Measurements from ENCODE around the gene SDS.

The SDS gene

GRCh38 chr12:113384778-113385177 is 18.9 kb downstream of the SDS start (continued):
- TF ChIP-seq ZFP3 (CRISPR knock-in tag; IDR thresholded peaks at IDR 0.05) (no peak), GLIS3 (CRISPR knock-in tag; IDR thresholded peaks at IDR 0.05) (no peak), ESRRG (CRISPR knock-in tag; IDR thresholded peaks at IDR 0.05) (no peak), ZC3H10 (CRISPR knock-in tag; IDR thresholded peaks at IDR 0.05) (no peak)

GRCh38 chr12:113382206-113382605 is 21.5 kb downstream of the SDS start:
- TF ChIP-seq BACH2 (CRISPR knock-in tag; IDR thresholded peaks at IDR 0.05; ENCODE audit: borderline replicate concordance) = no peak
- TF ChIP-seq ZFP30 (CRISPR knock-in tag; IDR thresholded peaks at IDR 0.05) = no peak
- no peak for TF ChIP-seq TCF4 (CRISPR knock-in tag; IDR thresholded peaks at IDR 0.05; ENCODE audit: borderline replicate concordance)
- no peak for TF ChIP-seq GLIS3 (CRISPR knock-in tag; IDR thresholded peaks at IDR 0.05)
- no peak for TF ChIP-seq ARNTL (CRISPR knock-in tag; IDR thresholded peaks at IDR 0.05; ENCODE audit: borderline replicate concordance, low read depth)
- TF ChIP-seq RARB (CRISPR knock-in tag; IDR thresholded peaks at IDR 0.05) = no peak
- no peak for TF ChIP-seq ZNF8 (CRISPR knock-in tag; IDR thresholded peaks at IDR 0.05)
- TF ChIP-seq ZC3H10 (CRISPR knock-in tag; IDR thresholded peaks at IDR 0.05) = no peak
- TF ChIP-seq SNAI2 (CRISPR knock-in tag; IDR thresholded peaks at IDR 0.05) = no peak
- no peak for TF ChIP-seq CREB5 (CRISPR knock-in tag; IDR thresholded peaks at IDR 0.05; ENCODE audit: low read depth)
- TF ChIP-seq TOX (CRISPR knock-in tag; IDR thresholded peaks at IDR 0.05; ENCODE audit: borderline replicate concordance) = no peak
- TF ChIP-seq CSDC2 (CRISPR knock-in tag; IDR thresholded peaks at IDR 0.05) = no peak
- no peak for ATAC-seq

DNA sequence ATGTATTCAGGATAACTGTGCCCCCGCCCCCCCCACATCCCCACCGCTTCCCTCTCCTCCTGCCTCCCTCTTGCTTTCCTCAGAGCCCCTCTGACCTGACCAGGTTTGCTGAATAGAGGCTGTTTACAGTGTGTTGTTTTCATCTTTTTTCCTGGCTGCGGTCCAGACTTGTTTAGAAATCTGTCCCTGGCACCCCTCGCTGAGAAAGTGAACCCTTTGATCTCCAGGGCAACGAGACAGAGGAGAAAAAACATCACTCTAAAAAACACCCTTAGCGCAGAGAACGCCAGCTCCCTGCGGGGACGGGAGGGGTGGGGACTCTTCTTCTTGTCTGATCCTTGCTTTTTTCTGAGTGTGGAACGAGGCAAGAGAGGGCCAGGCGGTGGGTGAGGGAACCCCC is 22.5 kb downstream of the SDS start:
- TF ChIP-seq ESRRG (CRISPR knock-in tag; IDR thresholded peaks at IDR 0.05) = no peak
- TF ChIP-seq, protein P1, sequence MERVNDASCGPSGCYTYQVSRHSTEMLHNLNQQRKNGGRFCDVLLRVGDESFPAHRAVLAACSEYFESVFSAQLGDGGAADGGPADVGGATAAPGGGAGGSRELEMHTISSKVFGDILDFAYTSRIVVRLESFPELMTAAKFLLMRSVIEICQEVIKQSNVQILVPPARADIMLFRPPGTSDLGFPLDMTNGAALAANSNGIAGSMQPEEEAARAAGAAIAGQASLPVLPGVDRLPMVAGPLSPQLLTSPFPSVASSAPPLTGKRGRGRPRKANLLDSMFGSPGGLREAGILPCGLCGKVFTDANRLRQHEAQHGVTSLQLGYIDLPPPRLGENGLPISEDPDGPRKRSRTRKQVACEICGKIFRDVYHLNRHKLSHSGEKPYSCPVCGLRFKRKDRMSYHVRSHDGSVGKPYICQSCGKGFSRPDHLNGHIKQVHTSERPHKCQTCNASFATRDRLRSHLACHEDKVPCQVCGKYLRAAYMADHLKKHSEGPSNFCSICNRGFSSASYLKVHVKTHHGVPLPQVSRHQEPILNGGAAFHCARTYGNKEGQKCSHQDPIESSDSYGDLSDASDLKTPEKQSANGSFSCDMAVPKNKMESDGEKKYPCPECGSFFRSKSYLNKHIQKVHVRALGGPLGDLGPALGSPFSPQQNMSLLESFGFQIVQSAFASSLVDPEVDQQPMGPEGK (CRISPR knock-in tag; IDR thresholded peaks at IDR 0.05; ENCODE audit: borderline replicate concordance) = no peak
- TF ChIP-seq ZNF8 (CRISPR knock-in tag; IDR thresholded peaks at IDR 0.05) = no peak
- TF ChIP-seq ISL1 (CRISPR knock-in tag; IDR thresholded peaks at IDR 0.05) = no peak
- no peak for TF ChIP-seq RARB (CRISPR knock-in tag; IDR thresholded peaks at IDR 0.05)
- TF ChIP-seq ZC3H10 (CRISPR knock-in tag; IDR thresholded peaks at IDR 0.05) = no peak
- TF ChIP-seq BACH2 (CRISPR knock-in tag; IDR thresholded peaks at IDR 0.05; ENCODE audit: borderline replicate concordance) = no peak
- TF ChIP-seq ARNTL (CRISPR knock-in tag; IDR thresholded peaks at IDR 0.05; ENCODE audit: borderline replicate concordance, low read depth) = no peak
- TF ChIP-seq, protein P2, sequence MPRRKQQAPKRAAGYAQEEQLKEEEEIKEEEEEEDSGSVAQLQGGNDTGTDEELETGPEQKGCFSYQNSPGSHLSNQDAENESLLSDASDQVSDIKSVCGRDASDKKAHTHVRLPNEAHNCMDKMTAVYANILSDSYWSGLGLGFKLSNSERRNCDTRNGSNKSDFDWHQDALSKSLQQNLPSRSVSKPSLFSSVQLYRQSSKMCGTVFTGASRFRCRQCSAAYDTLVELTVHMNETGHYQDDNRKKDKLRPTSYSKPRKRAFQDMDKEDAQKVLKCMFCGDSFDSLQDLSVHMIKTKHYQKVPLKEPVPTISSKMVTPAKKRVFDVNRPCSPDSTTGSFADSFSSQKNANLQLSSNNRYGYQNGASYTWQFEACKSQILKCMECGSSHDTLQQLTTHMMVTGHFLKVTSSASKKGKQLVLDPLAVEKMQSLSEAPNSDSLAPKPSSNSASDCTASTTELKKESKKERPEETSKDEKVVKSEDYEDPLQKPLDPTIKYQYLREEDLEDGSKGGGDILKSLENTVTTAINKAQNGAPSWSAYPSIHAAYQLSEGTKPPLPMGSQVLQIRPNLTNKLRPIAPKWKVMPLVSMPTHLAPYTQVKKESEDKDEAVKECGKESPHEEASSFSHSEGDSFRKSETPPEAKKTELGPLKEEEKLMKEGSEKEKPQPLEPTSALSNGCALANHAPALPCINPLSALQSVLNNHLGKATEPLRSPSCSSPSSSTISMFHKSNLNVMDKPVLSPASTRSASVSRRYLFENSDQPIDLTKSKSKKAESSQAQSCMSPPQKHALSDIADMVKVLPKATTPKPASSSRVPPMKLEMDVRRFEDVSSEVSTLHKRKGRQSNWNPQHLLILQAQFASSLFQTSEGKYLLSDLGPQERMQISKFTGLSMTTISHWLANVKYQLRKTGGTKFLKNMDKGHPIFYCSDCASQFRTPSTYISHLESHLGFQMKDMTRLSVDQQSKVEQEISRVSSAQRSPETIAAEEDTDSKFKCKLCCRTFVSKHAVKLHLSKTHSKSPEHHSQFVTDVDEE (CRISPR knock-in tag; IDR thresholded peaks at IDR 0.05) = no peak
- TF ChIP-seq CREB5 (CRISPR knock-in tag; IDR thresholded peaks at IDR 0.05; ENCODE audit: low read depth) = no peak
- TF ChIP-seq POU6F1 (CRISPR knock-in tag; IDR thresholded peaks at IDR 0.05; ENCODE audit: borderline replicate concordance, low read depth) = no peak
- TF ChIP-seq CSDC2 (CRISPR knock-in tag; IDR thresholded peaks at IDR 0.05) = no peak
- TF ChIP-seq, protein P3, sequence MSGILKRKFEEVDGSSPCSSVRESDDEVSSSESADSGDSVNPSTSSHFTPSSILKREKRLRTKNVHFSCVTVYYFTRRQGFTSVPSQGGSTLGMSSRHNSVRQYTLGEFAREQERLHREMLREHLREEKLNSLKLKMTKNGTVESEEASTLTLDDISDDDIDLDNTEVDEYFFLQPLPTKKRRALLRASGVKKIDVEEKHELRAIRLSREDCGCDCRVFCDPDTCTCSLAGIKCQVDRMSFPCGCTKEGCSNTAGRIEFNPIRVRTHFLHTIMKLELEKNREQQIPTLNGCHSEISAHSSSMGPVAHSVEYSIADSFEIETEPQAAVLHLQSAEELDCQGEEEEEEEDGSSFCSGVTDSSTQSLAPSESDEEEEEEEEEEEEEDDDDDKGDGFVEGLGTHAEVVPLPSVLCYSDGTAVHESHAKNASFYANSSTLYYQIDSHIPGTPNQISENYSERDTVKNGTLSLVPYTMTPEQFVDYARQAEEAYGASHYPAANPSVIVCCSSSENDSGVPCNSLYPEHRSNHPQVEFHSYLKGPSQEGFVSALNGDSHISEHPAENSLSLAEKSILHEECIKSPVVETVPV (CRISPR knock-in tag; IDR thresholded peaks at IDR 0.05) = no peak
- no peak for TF ChIP-seq OSR1 (CRISPR knock-in tag; IDR thresholded peaks at IDR 0.05)
- TF ChIP-seq PPARA (CRISPR knock-in tag; IDR thresholded peaks at IDR 0.05; ENCODE audit: borderline replicate concordance) = no peak
- no peak for TF ChIP-seq ZNF70 (CRISPR knock-in tag; IDR thresholded peaks at IDR 0.05)
- TF ChIP-seq TOX (CRISPR knock-in tag; IDR thresholded peaks at IDR 0.05; ENCODE audit: borderline replicate concordance) = no peak
- TF ChIP-seq SNAI2 (CRISPR knock-in tag; IDR thresholded peaks at IDR 0.05) = no peak
- no peak for TF ChIP-seq ZFP3 (CRISPR knock-in tag; IDR thresholded peaks at IDR 0.05)
- TF ChIP-seq GLIS3 (CRISPR knock-in tag; IDR thresholded peaks at IDR 0.05) = no peak
- no peak for ATAC-seq
